Measurements from ENCODE around the gene TOR1A.

DNA sequence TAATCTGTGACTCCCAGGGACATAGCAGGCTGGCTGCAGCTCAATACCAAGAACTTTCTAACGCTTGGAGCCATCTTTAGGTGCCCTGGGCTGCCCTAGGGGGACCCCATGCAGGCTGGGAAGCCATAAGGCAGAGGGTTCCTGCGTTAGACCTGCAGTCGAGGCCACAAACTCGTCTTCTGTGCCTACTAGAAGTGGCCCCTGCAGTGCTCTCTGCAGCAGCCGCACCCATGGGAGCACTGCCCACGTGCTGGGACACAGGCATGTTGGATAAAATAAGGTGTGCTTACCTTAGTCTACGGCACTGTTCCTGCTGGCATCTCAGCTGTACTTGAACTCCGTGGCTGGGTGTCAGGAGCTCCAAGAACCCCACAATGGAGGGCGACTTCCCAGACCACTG lies 11.6 kb downstream of the TOR1A start:
- TF ChIP-seq, protein P1, sequence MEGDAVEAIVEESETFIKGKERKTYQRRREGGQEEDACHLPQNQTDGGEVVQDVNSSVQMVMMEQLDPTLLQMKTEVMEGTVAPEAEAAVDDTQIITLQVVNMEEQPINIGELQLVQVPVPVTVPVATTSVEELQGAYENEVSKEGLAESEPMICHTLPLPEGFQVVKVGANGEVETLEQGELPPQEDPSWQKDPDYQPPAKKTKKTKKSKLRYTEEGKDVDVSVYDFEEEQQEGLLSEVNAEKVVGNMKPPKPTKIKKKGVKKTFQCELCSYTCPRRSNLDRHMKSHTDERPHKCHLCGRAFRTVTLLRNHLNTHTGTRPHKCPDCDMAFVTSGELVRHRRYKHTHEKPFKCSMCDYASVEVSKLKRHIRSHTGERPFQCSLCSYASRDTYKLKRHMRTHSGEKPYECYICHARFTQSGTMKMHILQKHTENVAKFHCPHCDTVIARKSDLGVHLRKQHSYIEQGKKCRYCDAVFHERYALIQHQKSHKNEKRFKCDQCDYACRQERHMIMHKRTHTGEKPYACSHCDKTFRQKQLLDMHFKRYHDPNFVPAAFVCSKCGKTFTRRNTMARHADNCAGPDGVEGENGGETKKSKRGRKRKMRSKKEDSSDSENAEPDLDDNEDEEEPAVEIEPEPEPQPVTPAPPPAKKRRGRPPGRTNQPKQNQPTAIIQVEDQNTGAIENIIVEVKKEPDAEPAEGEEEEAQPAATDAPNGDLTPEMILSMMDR (IDR thresholded peaks at IDR 0.05) = no peak
- TF ChIP-seq POLR2A (IDR thresholded peaks at IDR 0.05) (no peak), EP300 (IDR thresholded peaks at IDR 0.05) (no peak)

Measured in gastroesophageal sphincter (tissue), 3 donors.